HCT116 (cell line): ENCODE measurements around the gene RBP5.

Experiments
- EZH2 ChIP-seq: fragments of 200-600 bp; sonication (generic); IDR thresholded peaks from 2 replicates; pipeline ENCODE4 v1.6.1; 2017; ENCODE audit warnings: antibody characterized with exemption, mixed run types
- EZH2phosphoT487 ChIP-seq: fragments of 200-600 bp; IDR thresholded peaks from 2 replicates; pipeline ENCODE4 v1.6.1; 2018; ENCODE audit warnings: antibody characterized with exemption, borderline replicate concordance
- POLR2AphosphoS5 ChIP-seq: IDR thresholded peaks from 2 replicates; pipeline ENCODE4 v1.6.1; 2011; ENCODE audit warnings: mild to moderate bottlenecking, low read depth, low read length, moderate library complexity
- RAD21 ChIP-seq: IDR thresholded peaks from 2 replicates; pipeline ENCODE4 v1.6.1; 2012; ENCODE audit warnings: low read depth, mild to moderate bottlenecking
- SRF ChIP-seq: IDR thresholded peaks from 2 replicates; pipeline ENCODE4 v1.6.1; 2012; ENCODE audit warnings: low read depth
- ZFX ChIP-seq: fragments of 450-650 bp; IDR thresholded peaks from 2 replicates; pipeline ENCODE4 v1.6.1; 2017
- TF ChIP-seq, protein P1 (sequence below): IDR thresholded peaks from 2 replicates; pipeline ENCODE4 v1.6.1; 2012; ENCODE audit warnings: low read depth
- TF ChIP-seq, protein P2 (sequence below), 3 experiments: fragments of 200-600 bp in 1 of 3; sonication (generic) in 1 of 3; IDR thresholded peaks in 2 of 3; conservative IDR thresholded peaks in 1 of 3; 2 replicates each; pipeline ENCODE4 v1.5.1; 2012 to 2017; ENCODE audit warnings: low read depth in 2 of 3, low read length in 2 of 3, antibody characterized with exemption in 1 of 3, borderline replicate concordance in 1 of 3, control low read depth in 1 of 3, mild to moderate bottlenecking in 1 of 3, mixed read lengths in 1 of 3, mixed run types in 1 of 3, moderate library complexity in 1 of 3; ENCODE audit not compliant: insufficient read depth in 1 of 3
- TF ChIP-seq, protein P3 (sequence below): IDR thresholded peaks from 2 replicates; pipeline ENCODE4 v1.6.1; 2012

DNA sequence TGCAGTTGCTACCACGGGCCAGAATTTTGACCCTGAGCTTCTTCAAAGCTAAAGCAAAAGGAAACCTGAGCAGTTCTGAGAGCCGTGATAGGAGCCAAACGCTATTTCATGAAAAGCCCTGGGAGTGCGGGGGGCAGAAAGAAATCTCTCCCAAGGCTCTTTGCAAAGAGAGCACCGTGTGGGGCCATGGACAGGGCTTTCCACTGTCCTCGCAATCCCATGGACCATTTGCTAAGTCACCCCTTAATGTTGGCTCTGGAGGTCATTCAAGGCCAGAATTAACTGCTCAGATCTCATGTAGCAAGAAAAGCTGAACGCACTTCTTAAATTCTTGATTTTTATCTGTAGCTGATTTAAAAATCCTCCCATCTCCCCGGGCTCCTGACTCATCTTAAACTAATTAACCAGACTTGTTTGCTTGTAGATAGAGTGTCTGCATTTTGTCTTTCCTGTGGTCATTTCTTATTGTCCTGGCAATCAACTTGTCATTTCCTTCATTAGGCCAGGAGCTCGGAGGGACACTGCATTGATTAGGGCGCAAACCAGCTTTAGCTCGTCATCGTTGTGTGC, 26.3 kb upstream of the RBP5 start:
- TF ChIP-seq POLR2AphosphoS5 (no peak), EZH2phosphoT487 (no peak), ZFX (no peak), SRF (no peak), RAD21 (no peak), EZH2 (no peak)
- TF ChIP-seq, protein P1, sequence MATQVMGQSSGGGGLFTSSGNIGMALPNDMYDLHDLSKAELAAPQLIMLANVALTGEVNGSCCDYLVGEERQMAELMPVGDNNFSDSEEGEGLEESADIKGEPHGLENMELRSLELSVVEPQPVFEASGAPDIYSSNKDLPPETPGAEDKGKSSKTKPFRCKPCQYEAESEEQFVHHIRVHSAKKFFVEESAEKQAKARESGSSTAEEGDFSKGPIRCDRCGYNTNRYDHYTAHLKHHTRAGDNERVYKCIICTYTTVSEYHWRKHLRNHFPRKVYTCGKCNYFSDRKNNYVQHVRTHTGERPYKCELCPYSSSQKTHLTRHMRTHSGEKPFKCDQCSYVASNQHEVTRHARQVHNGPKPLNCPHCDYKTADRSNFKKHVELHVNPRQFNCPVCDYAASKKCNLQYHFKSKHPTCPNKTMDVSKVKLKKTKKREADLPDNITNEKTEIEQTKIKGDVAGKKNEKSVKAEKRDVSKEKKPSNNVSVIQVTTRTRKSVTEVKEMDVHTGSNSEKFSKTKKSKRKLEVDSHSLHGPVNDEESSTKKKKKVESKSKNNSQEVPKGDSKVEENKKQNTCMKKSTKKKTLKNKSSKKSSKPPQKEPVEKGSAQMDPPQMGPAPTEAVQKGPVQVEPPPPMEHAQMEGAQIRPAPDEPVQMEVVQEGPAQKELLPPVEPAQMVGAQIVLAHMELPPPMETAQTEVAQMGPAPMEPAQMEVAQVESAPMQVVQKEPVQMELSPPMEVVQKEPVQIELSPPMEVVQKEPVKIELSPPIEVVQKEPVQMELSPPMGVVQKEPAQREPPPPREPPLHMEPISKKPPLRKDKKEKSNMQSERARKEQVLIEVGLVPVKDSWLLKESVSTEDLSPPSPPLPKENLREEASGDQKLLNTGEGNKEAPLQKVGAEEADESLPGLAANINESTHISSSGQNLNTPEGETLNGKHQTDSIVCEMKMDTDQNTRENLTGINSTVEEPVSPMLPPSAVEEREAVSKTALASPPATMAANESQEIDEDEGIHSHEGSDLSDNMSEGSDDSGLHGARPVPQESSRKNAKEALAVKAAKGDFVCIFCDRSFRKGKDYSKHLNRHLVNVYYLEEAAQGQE: no peak
- TF ChIP-seq, protein P2, sequence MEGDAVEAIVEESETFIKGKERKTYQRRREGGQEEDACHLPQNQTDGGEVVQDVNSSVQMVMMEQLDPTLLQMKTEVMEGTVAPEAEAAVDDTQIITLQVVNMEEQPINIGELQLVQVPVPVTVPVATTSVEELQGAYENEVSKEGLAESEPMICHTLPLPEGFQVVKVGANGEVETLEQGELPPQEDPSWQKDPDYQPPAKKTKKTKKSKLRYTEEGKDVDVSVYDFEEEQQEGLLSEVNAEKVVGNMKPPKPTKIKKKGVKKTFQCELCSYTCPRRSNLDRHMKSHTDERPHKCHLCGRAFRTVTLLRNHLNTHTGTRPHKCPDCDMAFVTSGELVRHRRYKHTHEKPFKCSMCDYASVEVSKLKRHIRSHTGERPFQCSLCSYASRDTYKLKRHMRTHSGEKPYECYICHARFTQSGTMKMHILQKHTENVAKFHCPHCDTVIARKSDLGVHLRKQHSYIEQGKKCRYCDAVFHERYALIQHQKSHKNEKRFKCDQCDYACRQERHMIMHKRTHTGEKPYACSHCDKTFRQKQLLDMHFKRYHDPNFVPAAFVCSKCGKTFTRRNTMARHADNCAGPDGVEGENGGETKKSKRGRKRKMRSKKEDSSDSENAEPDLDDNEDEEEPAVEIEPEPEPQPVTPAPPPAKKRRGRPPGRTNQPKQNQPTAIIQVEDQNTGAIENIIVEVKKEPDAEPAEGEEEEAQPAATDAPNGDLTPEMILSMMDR (IDR thresholded peaks at IDR 0.05 in 2 of 3, conservative IDR thresholded peaks at IDR 0.05 in 1 of 3; ENCODE audit: borderline replicate concordance in 1 of 3, insufficient read depth in 1 of 3, low read depth in 2 of 3, low read length in 2 of 3): no peak
- TF ChIP-seq, protein P3, sequence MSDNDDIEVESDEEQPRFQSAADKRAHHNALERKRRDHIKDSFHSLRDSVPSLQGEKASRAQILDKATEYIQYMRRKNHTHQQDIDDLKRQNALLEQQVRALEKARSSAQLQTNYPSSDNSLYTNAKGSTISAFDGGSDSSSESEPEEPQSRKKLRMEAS: no peak
